Measurements from ENCODE around the gene RASA3.

GRCh38 chr13:114063545-114064449, 68.6 kb downstream of the RASA3 start:
- TF ChIP-seq CTCF (IDR thresholded peaks at IDR 0.05): no peak
- no peak for TF ChIP-seq POLR2A (IDR thresholded peaks at IDR 0.05)
